Central memory CD8-positive, alpha-beta T cell (primary cell): ENCODE data around the gene PDGFA.
A peak's percentile ranks its signal among the peaks of the same experiment; 100 is the strongest.

Experiments
- ATAC-seq: fragments of 150-1000 bp; cut with Tn5 transposase; replicated peaks from 2 replicates; pipeline ENCODE4 v1.10.0; 2022; ENCODE audit warnings: mild to moderate bottlenecking, moderate FRiP score, moderate number of reproducible peaks; ENCODE audit not compliant: poor library complexity, severe bottlenecking; ENCODE audit errors: extremely low read depth
- DNase-seq, 2 donors: peaks; one replicate each; pipeline ENCODE4 v3.0.0; 2021; ENCODE audit warnings: low spot score in 2 of 2
- H3K27ac Mint-ChIP-seq: one replicate; pipeline ENCODE4 v1.8.0; 2022; ENCODE audit warnings: low read depth, mild to moderate bottlenecking, moderate library complexity, mixed read lengths
- H3K27me3 Mint-ChIP-seq: one replicate; pipeline ENCODE4 v1.8.0; 2022; ENCODE audit warnings: mixed read lengths
- H3K36me3 Mint-ChIP-seq: one replicate; pipeline ENCODE4 v1.8.0; 2022; ENCODE audit warnings: mild to moderate bottlenecking, moderate library complexity, mixed read lengths; ENCODE audit not compliant: insufficient read depth
- H3K4me1 Mint-ChIP-seq: one replicate; pipeline ENCODE4 v1.8.0; 2022; ENCODE audit warnings: mixed read lengths
- H3K4me3 Mint-ChIP-seq: one replicate; pipeline ENCODE4 v1.8.0; 2022; ENCODE audit warnings: mild to moderate bottlenecking, moderate library complexity, mixed read lengths
- H3K9me3 Mint-ChIP-seq: one replicate; pipeline ENCODE4 v1.8.0; 2022; ENCODE audit warnings: mixed read lengths

The PDGFA gene

GRCh38 chr7:519484-520390 lies at the start of gene PDGFA:
PDGFA (minus strand) TSS chr7:519846; CDS start chr7:519001, 845 bp downstream.
- DNase-seq (no peak), ATAC-seq (no peak)
- Mint-ChIP-seq H3K4me1 (peaks cover 11% of the 10 kb centered on the region), H3K9me3 (no peaks in the 10 kb centered on the region), H3K27me3 (peaks cover 39% of the 10 kb centered on the region), H3K36me3 (peaks cover 1% of the 10 kb centered on the region), H3K27ac (no peak within 1 kb of the TSS), H3K4me3 (peak within 1 kb of the TSS; percentile 68)

DNA sequence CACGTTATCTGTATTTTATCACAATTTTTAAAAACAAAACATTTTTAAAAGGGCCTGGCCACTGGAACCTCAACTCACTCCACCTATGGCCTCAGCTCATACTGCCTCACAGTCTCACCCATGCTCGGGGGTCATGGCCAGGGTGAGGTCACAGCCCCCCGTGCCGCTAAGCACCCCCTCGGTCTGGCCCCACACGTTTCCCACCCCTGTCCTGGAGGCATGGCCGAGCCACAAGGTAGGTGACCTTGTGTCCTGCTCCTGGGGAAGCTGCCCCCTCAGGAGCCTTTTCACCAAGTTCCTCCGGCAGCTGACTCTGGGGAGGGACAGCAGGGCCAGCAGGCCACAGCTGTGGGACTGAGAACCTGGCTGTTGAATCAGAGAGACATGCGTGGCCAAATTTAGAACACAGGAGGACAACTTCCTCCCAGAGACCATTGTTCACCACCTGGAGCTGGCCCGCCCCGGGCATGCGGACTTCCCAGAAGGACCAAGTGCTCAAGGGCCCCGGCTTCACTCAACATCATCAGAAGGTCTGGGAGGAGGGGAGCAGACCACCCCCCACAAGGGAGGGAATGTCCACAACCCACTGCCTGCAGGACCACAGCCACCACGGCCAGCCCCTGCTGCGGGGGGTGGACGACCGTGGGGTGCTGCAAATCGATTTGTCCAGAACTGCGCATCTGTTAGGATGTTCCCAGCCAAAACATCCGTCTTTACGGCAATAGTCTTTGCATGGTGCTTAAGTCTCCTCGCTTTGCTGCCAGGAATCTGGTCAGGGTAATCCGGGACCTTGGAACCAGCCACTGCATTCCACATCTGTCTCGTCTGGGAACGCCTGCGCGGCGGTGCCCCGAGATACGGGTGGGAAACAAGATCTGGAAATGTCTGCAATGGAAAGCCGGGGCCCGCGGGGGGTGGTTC lies 48.6 kb upstream of the PDGFA start:
- Mint-ChIP-seq H3K27ac (no peak overlapping the region), H3K36me3 (peaks cover 2% of the 10 kb centered on the region), H3K4me3 (no peak overlapping the region)

DNA sequence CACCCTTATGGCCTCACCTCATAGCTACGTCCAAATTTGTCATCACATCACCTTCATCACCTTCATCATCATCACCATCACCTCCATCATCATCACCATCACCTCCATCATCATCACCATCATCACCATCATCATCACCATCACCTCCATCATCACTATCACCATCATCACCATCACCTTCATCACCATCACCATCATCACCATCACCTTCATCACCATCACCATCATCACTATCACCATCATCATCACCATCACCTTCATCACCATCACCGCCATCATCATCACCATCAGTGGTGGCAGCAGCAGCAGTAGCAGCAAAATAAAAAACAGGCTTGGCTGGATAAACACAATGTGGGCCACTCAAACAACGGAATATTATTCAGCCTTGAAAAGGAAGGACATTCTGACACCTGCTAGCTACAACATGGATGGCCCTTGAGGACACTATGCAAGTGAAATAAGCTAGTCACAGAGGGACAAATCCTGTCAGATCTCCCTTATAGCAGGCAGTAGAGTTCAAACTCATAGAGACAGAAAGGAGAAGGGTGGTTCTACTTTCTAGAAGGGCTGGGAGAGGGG lies 47.7 kb upstream of the PDGFA start:
- no peak overlapping the region for H3K27ac Mint-ChIP-seq
- H3K36me3 Mint-ChIP-seq, result peaks cover 2% of the 10 kb centered on the region
- no peaks in the 10 kb centered on the region for H3K9me3 Mint-ChIP-seq
- H3K4me3 Mint-ChIP-seq, result no peak overlapping the region
- no peaks in the 10 kb centered on the region for H3K27me3 Mint-ChIP-seq
- no peak for ATAC-seq
- no peaks in the 10 kb centered on the region for H3K4me1 Mint-ChIP-seq
- no peak for DNase-seq

More for the DNA sequence above, 48.6 kb upstream of the PDGFA start:
- no peaks in the 10 kb centered on the region for H3K9me3 Mint-ChIP-seq
- H3K4me1 Mint-ChIP-seq, result no peaks in the 10 kb centered on the region
- H3K27me3 Mint-ChIP-seq, result no peaks in the 10 kb centered on the region
- no peak for ATAC-seq
- DNase-seq, result no peak

- Mint-ChIP-seq H3K4me3 (no peak overlapping the region), H3K27me3 (no peaks in the 10 kb centered on the region), H3K27ac (no peak overlapping the region), H3K9me3 (no peaks in the 10 kb centered on the region), H3K36me3 (peaks cover 2% of the 10 kb centered on the region), H3K4me1 (no peaks in the 10 kb centered on the region)
- no peak for DNase-seq
- ATAC-seq, result no peak
Measured at GRCh38 chr7:566100-566499, 46.5 kb upstream of the PDGFA start.

GRCh38 chr7:564176-564865 lies 44.7 kb upstream of the PDGFA start:
- Mint-ChIP-seq H3K27ac (no peak overlapping the region), H3K27me3 (no peaks in the 10 kb centered on the region), H3K36me3 (peaks cover 2% of the 10 kb centered on the region), H3K9me3 (no peaks in the 10 kb centered on the region), H3K4me1 (no peaks in the 10 kb centered on the region), H3K4me3 (no peak overlapping the region)
- DNase-seq (no peak), ATAC-seq (no peak)

GRCh38 chr7:563629-564170 lies 44.1 kb upstream of the PDGFA start:
- Mint-ChIP-seq H3K27ac (no peak overlapping the region), H3K4me1 (no peaks in the 10 kb centered on the region), H3K36me3 (peaks cover 2% of the 10 kb centered on the region), H3K9me3 (no peaks in the 10 kb centered on the region), H3K4me3 (no peak overlapping the region), H3K27me3 (no peaks in the 10 kb centered on the region)
- DNase-seq, result no peak
- ATAC-seq, result no peak

- H3K27me3 Mint-ChIP-seq, result no peaks in the 10 kb centered on the region
- no peaks in the 10 kb centered on the region for H3K4me1 Mint-ChIP-seq
- ATAC-seq (no peak), DNase-seq (no peak)
- no peaks in the 10 kb centered on the region for H3K9me3 Mint-ChIP-seq
- H3K36me3 Mint-ChIP-seq, result peaks cover under 1% of the 10 kb centered on the region
- H3K27ac Mint-ChIP-seq, result no peak overlapping the region
- H3K4me3 Mint-ChIP-seq, result no peak overlapping the region
Measured at GRCh38 chr7:562789-563628, 43.4 kb upstream of the PDGFA start.

DNA sequence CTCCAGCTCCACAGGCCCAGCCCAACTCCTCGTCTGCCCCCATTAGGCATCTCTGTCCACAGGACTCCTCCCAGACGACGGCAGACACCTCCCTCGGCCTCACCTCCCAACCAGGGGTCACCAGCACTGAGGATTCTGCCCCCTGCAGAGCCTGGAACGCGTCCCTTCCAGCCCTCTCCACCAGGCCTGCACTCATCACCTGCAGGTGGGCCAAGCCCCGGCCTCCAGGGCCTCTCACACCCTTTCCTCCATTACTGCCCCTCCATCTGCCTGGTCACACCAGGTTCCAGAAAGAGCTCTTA lies 42.7 kb upstream of the PDGFA start:
- no peak overlapping the region for H3K27ac Mint-ChIP-seq
- H3K4me3 Mint-ChIP-seq, result no peak overlapping the region
- H3K4me1 Mint-ChIP-seq, result no peaks in the 10 kb centered on the region
- H3K27me3 Mint-ChIP-seq, result no peaks in the 10 kb centered on the region
- H3K9me3 Mint-ChIP-seq, result no peaks in the 10 kb centered on the region
- DNase-seq, result no peak
- no peak for ATAC-seq
- H3K36me3 Mint-ChIP-seq, result no peaks in the 10 kb centered on the region

- H3K4me1 Mint-ChIP-seq, result no peaks in the 10 kb centered on the region
- no peak overlapping the region for H3K27ac Mint-ChIP-seq
- H3K36me3 Mint-ChIP-seq, result no peaks in the 10 kb centered on the region
- H3K4me3 Mint-ChIP-seq, result no peak overlapping the region
- ATAC-seq (no peak), DNase-seq (no peak)
- no peaks in the 10 kb centered on the region for H3K9me3 Mint-ChIP-seq
- no peaks in the 10 kb centered on the region for H3K27me3 Mint-ChIP-seq
Measured at GRCh38 chr7:561631-562373, 42.2 kb upstream of the PDGFA start.

GRCh38 chr7:560966-561630 lies 41.5 kb upstream of the PDGFA start:
- no peaks in the 10 kb centered on the region for H3K9me3 Mint-ChIP-seq
- ATAC-seq, result no peak
- no peaks in the 10 kb centered on the region for H3K36me3 Mint-ChIP-seq
- no peaks in the 10 kb centered on the region for H3K27me3 Mint-ChIP-seq
- H3K27ac Mint-ChIP-seq, result no peak overlapping the region
- H3K4me1 Mint-ChIP-seq, result no peaks in the 10 kb centered on the region
- H3K4me3 Mint-ChIP-seq, result no peak overlapping the region
- DNase-seq, result no peak

DNA sequence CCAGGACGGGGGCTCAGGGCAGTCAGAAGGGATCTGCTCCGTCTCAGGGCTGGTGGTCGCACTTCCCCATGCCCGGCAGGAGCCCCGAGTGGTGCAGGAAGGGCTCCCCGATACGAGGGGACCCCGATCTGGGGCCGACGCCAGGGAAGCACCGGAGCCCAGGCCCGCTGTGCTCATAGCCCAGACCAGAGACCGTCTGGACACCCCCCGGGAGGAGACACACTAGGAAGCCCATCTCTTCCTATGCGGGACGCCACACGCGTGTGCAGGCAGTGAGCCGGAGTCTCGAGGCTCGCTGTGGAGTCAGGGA lies 39.7 kb upstream of the PDGFA start:
- Mint-ChIP-seq H3K9me3 (no peaks in the 10 kb centered on the region), H3K27me3 (no peaks in the 10 kb centered on the region), H3K27ac (no peak overlapping the region), H3K4me1 (no peaks in the 10 kb centered on the region), H3K4me3 (no peak overlapping the region), H3K36me3 (no peaks in the 10 kb centered on the region)
- DNase-seq (no peak), ATAC-seq (no peak)
